Stomach smooth muscle (tissue), 2 donors: ENCODE results near the gene ZMAT3.
A peak's percentile ranks its signal among the peaks of the same experiment; 100 is the strongest.
"Not testable (repeated sequence)": the region's sequence is repeated elsewhere in the genome, so short reads cannot be mapped to it uniquely, and the experiment has no call there.

ENCODE experiments used
- H3K27ac ChIP-seq: one replicate; pipeline ENCODE4 v1.7.0; 2013; ENCODE audit warnings: mild to moderate bottlenecking, low read length, inconsistent platforms
- H3K27me3 ChIP-seq, 2 donors: one replicate each; pipeline ENCODE4 v1.7.0; 2013; ENCODE audit warnings: low read length in 2 of 2; ENCODE audit not compliant: insufficient read depth in 2 of 2, control insufficient read depth in 1 of 2
- H3K36me3 ChIP-seq, 2 donors: one replicate each; pipeline ENCODE4 v1.7.0; 2013; ENCODE audit warnings: low read length in 2 of 2; ENCODE audit not compliant: control insufficient read depth in 2 of 2, insufficient read depth in 2 of 2
- H3K4me1 ChIP-seq: one replicate; pipeline ENCODE4 v1.7.0; 2013; ENCODE audit warnings: low read length; ENCODE audit not compliant: control insufficient read depth, insufficient read depth
- H3K4me3 ChIP-seq, 2 donors: one replicate each; pipeline ENCODE4 v1.7.0; 2013; ENCODE audit warnings: low read length in 2 of 2
- H3K9ac ChIP-seq, 2 donors: one replicate each; pipeline ENCODE4 v1.7.0; 2013; ENCODE audit warnings: low read length in 2 of 2, mild to moderate bottlenecking in 1 of 2
- H3K9me3 ChIP-seq, 2 donors: one replicate each; pipeline ENCODE4 v1.7.0; 2013; ENCODE audit warnings: low read length in 2 of 2; ENCODE audit not compliant: control insufficient read depth in 2 of 2
- donor health status: healthy.
- donor health status: Pancreatic carcinoma.

The ZMAT3 gene, protein sequence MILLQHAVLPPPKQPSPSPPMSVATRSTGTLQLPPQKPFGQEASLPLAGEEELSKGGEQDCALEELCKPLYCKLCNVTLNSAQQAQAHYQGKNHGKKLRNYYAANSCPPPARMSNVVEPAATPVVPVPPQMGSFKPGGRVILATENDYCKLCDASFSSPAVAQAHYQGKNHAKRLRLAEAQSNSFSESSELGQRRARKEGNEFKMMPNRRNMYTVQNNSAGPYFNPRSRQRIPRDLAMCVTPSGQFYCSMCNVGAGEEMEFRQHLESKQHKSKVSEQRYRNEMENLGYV

DNA sequence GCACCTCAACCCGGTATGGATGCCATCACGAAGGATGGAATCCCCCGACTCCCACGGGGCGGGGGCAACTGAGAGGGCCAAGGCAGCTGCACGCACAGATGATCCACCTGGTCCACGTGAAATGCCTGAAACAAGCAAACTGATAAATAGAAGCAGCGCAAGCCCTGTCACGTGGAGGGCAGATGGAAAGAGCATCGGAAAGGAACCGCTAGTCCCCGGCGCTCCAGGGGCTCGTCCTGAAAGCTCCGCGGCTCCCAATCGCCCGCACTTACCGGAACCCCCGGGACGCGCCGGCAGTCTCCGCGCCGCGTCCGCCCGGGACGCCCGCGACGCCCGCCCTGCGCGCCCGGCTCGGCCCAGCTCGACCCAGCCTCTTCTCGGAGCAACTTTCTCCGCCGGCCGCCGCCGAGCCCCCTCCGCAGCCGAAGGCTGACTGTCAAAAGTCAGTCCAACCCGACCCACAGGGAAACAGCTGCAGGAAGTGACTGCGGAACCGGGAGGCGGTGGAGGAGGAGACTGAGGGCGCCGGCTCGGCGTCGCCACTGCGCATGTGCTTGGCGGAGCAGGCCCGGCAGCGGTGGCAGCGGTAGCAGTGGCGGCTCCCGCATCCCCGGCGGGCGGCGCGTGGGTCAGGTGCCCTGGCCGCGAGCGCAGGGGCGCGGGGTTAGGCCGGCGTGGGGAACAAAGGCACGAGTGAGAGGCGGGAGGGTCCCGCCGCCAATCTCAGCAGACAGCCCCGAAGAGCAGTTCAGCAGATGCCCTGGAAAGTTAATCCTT lies at the start of gene ZMAT3:
Gene ZMAT3 (minus strand): TSS at position 487 of the 777 bp plus-strand sequence. CDS start 4,057 bp downstream, outside the sequence.
- Histone ChIP-seq H3K9ac (peak within 1 kb of the TSS; percentile 87 to 90), H3K27me3 (no peaks in the 10 kb centered on the region), H3K4me1 (peaks cover 5% of the 10 kb centered on the region), H3K36me3 (peaks cover 3 to 4% of the 10 kb centered on the region in 2 donors), H3K4me3 (peak within 1 kb of the TSS; percentile 94 to 98), H3K27ac (peak within 1 kb of the TSS; percentile 87), H3K9me3 (no peaks in the 10 kb centered on the region)

DNA sequence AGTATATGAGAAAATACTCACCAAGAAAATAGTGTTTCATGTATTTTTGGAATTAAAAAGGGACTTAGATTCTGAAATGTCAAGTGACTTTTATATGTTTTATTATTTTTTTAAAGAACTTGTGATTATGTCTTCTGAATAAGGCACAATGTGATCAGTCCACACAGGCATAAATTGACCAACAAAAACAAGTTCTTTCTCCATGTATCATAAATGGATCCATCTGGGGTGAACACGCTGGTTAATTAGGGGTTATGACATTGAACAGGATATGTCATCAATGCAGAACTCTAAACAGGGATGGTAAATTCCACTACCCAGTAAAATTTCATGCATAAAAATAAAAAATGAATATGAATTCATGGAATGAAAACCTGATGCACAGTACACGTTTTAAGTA lies 45.2 kb upstream of the ZMAT3 start:
- Histone ChIP-seq H3K27me3 (no peaks in the 10 kb centered on the region), H3K9me3 (no peaks in the 10 kb centered on the region), H3K4me1 (no peaks in the 10 kb centered on the region), H3K36me3 (no peaks in the 10 kb centered on the region), H3K9ac (no peak overlapping the region), H3K4me3 (no peak overlapping the region), H3K27ac (no peak overlapping the region)

- H3K4me3 ChIP-seq, H3K9ac ChIP-seq, H3K9me3 ChIP-seq, H3K4me1 ChIP-seq, H3K27ac ChIP-seq, H3K36me3 ChIP-seq, H3K27me3 ChIP-seq: not testable (repeated sequence)
Measured at GRCh38 chr3:179115444-179115843, 43.8 kb upstream of the ZMAT3 start.

- Histone ChIP-seq H3K9me3 (no peaks in the 10 kb centered on the region), H3K9ac (no peak overlapping the region), H3K27me3 (no peaks in the 10 kb centered on the region), H3K4me1 (no peaks in the 10 kb centered on the region), H3K36me3 (no peaks in the 10 kb centered on the region), H3K4me3 (no peak overlapping the region), H3K27ac (no peak overlapping the region)
Measured at GRCh38 chr3:179113903-179114302, 42.3 kb upstream of the ZMAT3 start.

GRCh38 chr3:179108086-179108485 lies 36.5 kb upstream of the ZMAT3 start:
- no peaks in the 10 kb centered on the region for H3K27me3 ChIP-seq
- H3K9me3 ChIP-seq, result no peaks in the 10 kb centered on the region
- H3K36me3 ChIP-seq, result no peaks in the 10 kb centered on the region
- no peak overlapping the region for H3K27ac ChIP-seq
- H3K9ac ChIP-seq, result no peak overlapping the region
- no peaks in the 10 kb centered on the region for H3K4me1 ChIP-seq
- H3K4me3 ChIP-seq, result no peak overlapping the region

- Histone ChIP-seq H3K4me3 (no peak overlapping the region), H3K9me3 (no peaks in the 10 kb centered on the region), H3K9ac (no peak overlapping the region), H3K4me1 (no peaks in the 10 kb centered on the region), H3K36me3 (no peaks in the 10 kb centered on the region), H3K27me3 (no peaks in the 10 kb centered on the region), H3K27ac (no peak overlapping the region)
Measured at GRCh38 chr3:179107617-179108016, 36.0 kb upstream of the ZMAT3 start.

- Histone ChIP-seq H3K36me3 (no peaks in the 10 kb centered on the region), H3K27me3 (no peaks in the 10 kb centered on the region), H3K9ac (no peak overlapping the region), H3K27ac (no peak overlapping the region), H3K9me3 (no peaks in the 10 kb centered on the region), H3K4me1 (no peaks in the 10 kb centered on the region), H3K4me3 (no peak overlapping the region)
Measured at GRCh38 chr3:179105881-179106280, 34.3 kb upstream of the ZMAT3 start.

- H3K4me1 ChIP-seq, result no peaks in the 10 kb centered on the region
- no peaks in the 10 kb centered on the region for H3K36me3 ChIP-seq
- H3K9ac ChIP-seq, result no peak overlapping the region
- no peak overlapping the region for H3K27ac ChIP-seq
- H3K4me3 ChIP-seq, result no peak overlapping the region
- no peaks in the 10 kb centered on the region for H3K27me3 ChIP-seq
- no peaks in the 10 kb centered on the region for H3K9me3 ChIP-seq
Measured at GRCh38 chr3:179100652-179101051, 29.0 kb upstream of the ZMAT3 start.

GRCh38 chr3:179098388-179099077 lies 26.9 kb upstream of the ZMAT3 start:
- peak overlapping the region; percentile 50 to 76 for H3K4me3 ChIP-seq
- H3K27ac ChIP-seq, result no peak overlapping the region
- no peaks in the 10 kb centered on the region for H3K36me3 ChIP-seq
- no peaks in the 10 kb centered on the region for H3K9me3 ChIP-seq
- peak overlapping the region in 1 of 2 donors; percentile 35 for H3K9ac ChIP-seq
- no peaks in the 10 kb centered on the region for H3K27me3 ChIP-seq
- no peaks in the 10 kb centered on the region for H3K4me1 ChIP-seq

GRCh38 chr3:179093807-179094206 lies 22.2 kb upstream of the ZMAT3 start:
- Histone ChIP-seq H3K9me3 (no peaks in the 10 kb centered on the region), H3K4me3 (no peak overlapping the region), H3K4me1 (no peaks in the 10 kb centered on the region), H3K27me3 (no peaks in the 10 kb centered on the region), H3K36me3 (no peaks in the 10 kb centered on the region), H3K9ac (no peak overlapping the region), H3K27ac (no peak overlapping the region)
